LNCaP clone FGC (cell line): Measurements from ENCODE around the gene VPS35L.
A peak's percentile ranks its signal among the peaks of the same experiment; 100 is the strongest.

ENCODE experiments used
- DNase-seq: peaks from one replicate; pipeline ENCODE4 v3.0.0-alpha.2; 2011; ENCODE audit warnings: low read depth
- H3K4me3 ChIP-seq: 2 replicates; pipeline ENCODE4 v1.5.1; 2011; ENCODE audit warnings: mild to moderate bottlenecking, low read depth, low read length, control low read depth
- CTCF ChIP-seq: IDR thresholded peaks from 2 replicates; pipeline ENCODE4 v1.5.1; 2012; ENCODE audit warnings: mild to moderate bottlenecking; ENCODE audit not compliant: control insufficient read depth, insufficient read depth; ENCODE audit errors: extremely low read depth

The VPS35L gene

GRCh38 chr16:19555186-19555937, at the start of gene VPS35L:
TSS of gene VPS35L (plus strand) at chr16:19555703. CDS start at chr16:19555730, 27 bp downstream.
- peak; percentile 70 for TF ChIP-seq CTCF
- peak; percentile 95 for DNase-seq
- H3K4me3 ChIP-seq = peak within 1 kb of the TSS; percentile 86

GRCh38 chr16:19506965-19507364, 48.5 kb upstream of the VPS35L start:
- TF ChIP-seq CTCF = no peak
- no peak overlapping the region for H3K4me3 ChIP-seq
- no peak for DNase-seq

- DNase-seq = no peak
- no peak overlapping the region for H3K4me3 ChIP-seq
- no peak for TF ChIP-seq CTCF
Observed at GRCh38 chr16:19507867-19508266, 47.6 kb upstream of the VPS35L start.

GRCh38 chr16:19512297-19512696, 43.2 kb upstream of the VPS35L start:
- TF ChIP-seq CTCF = no peak
- no peak for DNase-seq

GRCh38 chr16:19513377-19514053, 42.0 kb upstream of the VPS35L start:
- no peak overlapping the region for H3K4me3 ChIP-seq
- DNase-seq = no peak
- TF ChIP-seq CTCF = no peak

More at GRCh38 chr16:19512297-19512696, 43.2 kb upstream of the VPS35L start:
- H3K4me3 ChIP-seq = no peak overlapping the region

- DNase-seq = no peak
- no peak for TF ChIP-seq CTCF
- no peak overlapping the region for H3K4me3 ChIP-seq
Observed at GRCh38 chr16:19515757-19516156, 39.7 kb upstream of the VPS35L start.
